Cardiac muscle cell (in vitro differentiated cells and primary cell): ENCODE data around the gene CALHM2. TPM values are rescaled to one million over a fixed set of nuclear protein-coding genes. Genes with fewer than 3 reads are reported as not detected.

Experiments
- DNase-seq, 2 donors: peaks; one replicate each; pipeline versions ENCODE4 v3.0.0 to v3.0.0-alpha.2; 2010 to 2017; ENCODE audit warnings: low read depth in 1 of 2, low spot score in 1 of 2
- H3K27ac ChIP-seq: fragments of 200-600 bp; sonication (generic); 2 replicates; pipeline ENCODE4 v1.5.1; 2016
- H3K27me3 ChIP-seq: fragments of 200-600 bp; sonication (generic); 2 replicates; pipeline ENCODE4 v1.6.0; 2016; ENCODE audit warnings: control low read depth
- H3K36me3 ChIP-seq: fragments of 200-600 bp; sonication (generic); 2 replicates; pipeline ENCODE4 v1.5.1; 2016; ENCODE audit warnings: control low read depth
- H3K4me1 ChIP-seq: fragments of 200-600 bp; sonication (generic); 2 replicates; pipeline ENCODE4 v1.8.1; 2017; ENCODE audit warnings: low read depth, mild to moderate bottlenecking, mixed run types
- H3K4me3 ChIP-seq: fragments of 200-600 bp; sonication (generic); 2 replicates; pipeline ENCODE4 v1.5.1; 2016; ENCODE audit warnings: mild to moderate bottlenecking
- H3K9me3 ChIP-seq: fragments of 200-600 bp; sonication (generic); 2 replicates; pipeline ENCODE4 v1.5.1; 2017; ENCODE audit warnings: low read depth, mild to moderate bottlenecking, control low read depth
- polyA plus RNA-seq: library from polyadenylated mRNA; unstranded; fragments of >200 nt; fragmentation: Nextera tagmentation; extraction: Ambion mirVana; gene quantifications from 2 replicates; pipeline ENCODE4 v1.2.1, GENCODE V29; 2016
- total RNA-seq: library from RNA; depleted of rRNA; stranded (reverse); fragments of >200 nt; gene quantifications from 2 replicates; pipeline ENCODE4 v1.2.3, GENCODE V29; 2016
- TF ChIP-seq, protein P1 (sequence below): IDR thresholded peaks from 2 replicates; pipeline ENCODE4 v1.5.1; 2012; ENCODE audit warnings: low read depth, mild to moderate bottlenecking, low read length

The CALHM2 gene, protein sequence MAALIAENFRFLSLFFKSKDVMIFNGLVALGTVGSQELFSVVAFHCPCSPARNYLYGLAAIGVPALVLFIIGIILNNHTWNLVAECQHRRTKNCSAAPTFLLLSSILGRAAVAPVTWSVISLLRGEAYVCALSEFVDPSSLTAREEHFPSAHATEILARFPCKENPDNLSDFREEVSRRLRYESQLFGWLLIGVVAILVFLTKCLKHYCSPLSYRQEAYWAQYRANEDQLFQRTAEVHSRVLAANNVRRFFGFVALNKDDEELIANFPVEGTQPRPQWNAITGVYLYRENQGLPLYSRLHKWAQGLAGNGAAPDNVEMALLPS
- total RNA-seq (0.95 and 3.7 TPM in 2 replicates), polyA plus RNA-seq (1.1 TPM in 2 replicates)

DNA sequence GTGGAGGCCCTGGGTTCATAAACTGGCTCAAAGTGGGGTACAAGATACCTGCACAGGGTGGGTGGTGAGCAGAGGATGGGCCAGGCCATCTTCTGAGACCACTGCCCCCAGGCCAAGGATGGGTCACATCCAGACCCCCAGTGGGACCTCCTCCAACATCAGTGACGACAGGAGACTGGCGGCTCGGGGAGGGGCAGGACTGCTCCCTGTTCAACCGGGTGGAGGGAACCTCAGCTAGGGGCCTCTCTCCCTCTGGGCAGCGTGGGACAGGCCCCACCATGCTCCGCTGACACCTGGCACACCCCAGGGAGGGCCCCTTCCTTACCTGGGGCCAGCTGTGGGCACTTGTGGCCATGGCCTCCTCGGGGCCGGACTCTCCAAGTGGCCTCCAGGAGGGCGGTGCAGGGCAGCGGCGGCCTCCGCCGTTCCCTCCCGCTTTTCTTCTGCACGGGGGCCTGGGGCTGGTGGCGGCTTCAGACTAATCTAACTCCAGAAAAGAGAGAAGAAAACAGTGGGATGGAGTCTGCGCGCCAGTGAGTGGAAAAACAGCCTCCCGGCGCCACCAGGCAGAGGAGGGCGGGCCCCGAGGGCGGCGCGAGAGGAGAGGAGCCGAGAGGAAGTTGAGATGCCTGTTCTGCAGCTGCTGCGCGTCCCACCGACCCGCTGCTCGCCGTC is at the start of gene CALHM2:
Gene CALHM2 (minus strand): TSS at position 540 of the 675 bp plus-strand sequence. CDS start 2,429 bp downstream, outside the sequence.
- Histone ChIP-seq H3K27me3 (no peaks in the 10 kb centered on the region), H3K4me3 (peak within 1 kb of the TSS; percentile 16), H3K27ac (no peak within 1 kb of the TSS), H3K4me1 (no peaks in the 10 kb centered on the region), H3K36me3 (no peaks in the 10 kb centered on the region), H3K9me3 (no peaks in the 10 kb centered on the region)
- DNase-seq = peak; percentile 68 to 70
- TF ChIP-seq, protein P1, sequence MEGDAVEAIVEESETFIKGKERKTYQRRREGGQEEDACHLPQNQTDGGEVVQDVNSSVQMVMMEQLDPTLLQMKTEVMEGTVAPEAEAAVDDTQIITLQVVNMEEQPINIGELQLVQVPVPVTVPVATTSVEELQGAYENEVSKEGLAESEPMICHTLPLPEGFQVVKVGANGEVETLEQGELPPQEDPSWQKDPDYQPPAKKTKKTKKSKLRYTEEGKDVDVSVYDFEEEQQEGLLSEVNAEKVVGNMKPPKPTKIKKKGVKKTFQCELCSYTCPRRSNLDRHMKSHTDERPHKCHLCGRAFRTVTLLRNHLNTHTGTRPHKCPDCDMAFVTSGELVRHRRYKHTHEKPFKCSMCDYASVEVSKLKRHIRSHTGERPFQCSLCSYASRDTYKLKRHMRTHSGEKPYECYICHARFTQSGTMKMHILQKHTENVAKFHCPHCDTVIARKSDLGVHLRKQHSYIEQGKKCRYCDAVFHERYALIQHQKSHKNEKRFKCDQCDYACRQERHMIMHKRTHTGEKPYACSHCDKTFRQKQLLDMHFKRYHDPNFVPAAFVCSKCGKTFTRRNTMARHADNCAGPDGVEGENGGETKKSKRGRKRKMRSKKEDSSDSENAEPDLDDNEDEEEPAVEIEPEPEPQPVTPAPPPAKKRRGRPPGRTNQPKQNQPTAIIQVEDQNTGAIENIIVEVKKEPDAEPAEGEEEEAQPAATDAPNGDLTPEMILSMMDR = no peak

DNA sequence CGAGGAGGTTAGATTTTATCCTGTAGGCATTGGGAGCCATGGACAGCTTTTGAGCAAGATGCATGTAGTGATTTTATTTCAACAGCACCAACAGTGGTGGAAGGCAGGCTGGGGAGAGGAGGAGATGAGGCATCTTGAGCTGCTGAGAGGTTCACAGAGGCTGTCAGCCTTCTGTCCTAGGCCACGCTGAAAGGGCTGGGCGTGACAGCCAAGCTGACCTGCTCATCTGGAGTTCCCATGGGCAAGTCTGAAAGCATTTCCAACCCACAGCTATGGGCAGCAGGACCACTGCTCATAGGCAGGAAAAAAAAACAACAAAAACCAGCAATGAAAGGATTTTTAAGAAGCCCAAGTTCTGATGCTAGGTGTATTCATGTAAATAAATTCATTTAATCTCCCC is 49.0 kb upstream of the CALHM2 start:
- Histone ChIP-seq H3K4me1 (peaks cover 8% of the 10 kb centered on the region), H3K27ac (no peak overlapping the region), H3K36me3 (no peaks in the 10 kb centered on the region), H3K4me3 (no peak overlapping the region), H3K27me3 (peaks cover 30% of the 10 kb centered on the region), H3K9me3 (no peaks in the 10 kb centered on the region)
- TF ChIP-seq, protein P1 = no peak
- DNase-seq = no peak

DNA sequence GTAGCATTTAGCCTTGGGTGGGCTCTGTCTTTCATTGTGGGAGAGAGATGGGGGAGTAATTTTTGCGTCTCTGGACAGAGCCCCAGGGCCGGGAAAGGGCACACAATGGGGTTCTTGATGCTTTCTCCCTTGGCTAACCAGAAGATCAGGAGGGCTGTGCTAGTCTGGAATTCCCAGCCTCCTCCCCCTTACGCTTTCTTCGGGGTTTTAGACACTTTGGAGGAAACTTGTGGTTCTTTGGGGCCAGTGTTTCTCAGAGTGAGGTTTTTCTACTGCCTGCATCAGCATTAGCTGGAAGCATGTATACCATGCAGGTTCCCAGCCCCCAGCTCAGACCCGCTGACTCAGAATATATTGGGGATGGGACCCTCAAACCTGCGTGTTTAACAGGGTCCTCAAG is 48.3 kb upstream of the CALHM2 start:
- TF ChIP-seq, protein P1 = no peak
- H3K9me3 ChIP-seq = no peaks in the 10 kb centered on the region
- H3K36me3 ChIP-seq = no peaks in the 10 kb centered on the region
- H3K4me3 ChIP-seq = no peak overlapping the region
- no peak for DNase-seq
- H3K27ac ChIP-seq = no peak overlapping the region
- peaks cover 8% of the 10 kb centered on the region for H3K4me1 ChIP-seq
- H3K27me3 ChIP-seq = peaks cover 37% of the 10 kb centered on the region

DNA sequence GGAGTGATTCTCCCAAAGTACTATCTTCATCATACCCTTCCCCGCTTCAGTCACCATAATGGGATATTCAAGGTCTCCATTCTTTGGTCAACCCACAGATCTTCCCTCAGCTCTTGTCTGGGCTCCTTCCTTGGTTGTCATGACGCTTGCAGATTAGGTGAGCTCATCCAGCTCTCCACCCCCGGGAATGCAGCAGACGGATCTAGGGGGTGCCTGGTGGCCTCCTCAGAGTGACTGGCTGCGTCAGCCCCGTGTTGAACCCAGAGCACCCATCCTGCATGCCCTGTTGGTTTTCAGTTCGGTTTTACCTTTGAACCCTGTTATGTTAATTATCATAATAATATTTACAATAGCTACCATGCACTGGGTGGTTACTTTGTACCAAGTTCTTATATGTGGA is 47.7 kb upstream of the CALHM2 start:
- TF ChIP-seq, protein P1 = no peak
- Histone ChIP-seq H3K4me3 (no peak overlapping the region), H3K27ac (no peak overlapping the region), H3K27me3 (peaks cover 43% of the 10 kb centered on the region), H3K9me3 (no peaks in the 10 kb centered on the region), H3K36me3 (no peaks in the 10 kb centered on the region), H3K4me1 (peaks cover 8% of the 10 kb centered on the region)
- DNase-seq = no peak

DNA sequence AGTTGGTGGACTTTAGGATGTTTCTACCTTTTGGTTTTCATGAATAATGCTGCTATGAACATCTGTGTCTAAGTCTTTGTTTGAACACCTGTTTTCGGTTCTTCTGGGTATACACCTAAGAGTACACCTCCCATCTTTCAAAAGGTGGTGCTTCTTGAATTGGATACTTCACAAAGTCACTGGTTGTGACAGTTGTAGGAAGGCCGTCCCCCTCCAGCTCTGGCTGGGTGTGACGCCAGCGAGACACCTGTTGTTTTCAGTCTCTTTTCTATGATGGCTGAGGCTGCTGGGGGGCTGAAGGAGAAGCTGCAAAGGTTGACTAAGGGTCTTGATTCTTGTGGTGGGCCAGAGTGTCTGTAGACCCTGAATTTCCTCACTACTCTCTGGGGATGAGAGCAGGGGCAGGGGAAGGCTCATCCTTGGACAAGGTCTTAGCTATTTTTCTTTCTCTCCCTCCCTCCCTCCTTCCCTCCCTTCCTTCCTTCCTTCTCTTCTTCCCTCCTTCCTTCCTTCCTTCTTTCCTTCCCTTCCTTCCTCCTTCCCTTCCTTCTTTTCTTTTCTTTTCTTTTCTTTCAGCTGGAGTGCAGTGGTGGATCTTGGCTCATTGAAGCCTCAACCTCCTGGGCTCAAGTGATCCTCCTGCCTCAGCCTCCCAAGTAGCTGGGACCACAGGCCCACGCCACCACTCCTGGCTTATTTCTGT is 46.9 kb upstream of the CALHM2 start:
- no peaks in the 10 kb centered on the region for H3K36me3 ChIP-seq
- H3K27me3 ChIP-seq = peaks cover 50% of the 10 kb centered on the region
- no peaks in the 10 kb centered on the region for H3K9me3 ChIP-seq
- H3K4me1 ChIP-seq = peaks cover 1% of the 10 kb centered on the region
- no peak overlapping the region for H3K4me3 ChIP-seq
- DNase-seq = no peak
- TF ChIP-seq, protein P1 = no peak
- H3K27ac ChIP-seq = no peak overlapping the region
